Lung (tissue), 12 donors: Measurements from ENCODE around the gene GAK. TPM values are rescaled to one million over a fixed set of nuclear protein-coding genes. Genes with fewer than 3 reads are reported as not detected.

Experiments used
- ATAC-seq: fragments of 200-7000 bp; cut with Tn5 transposase; one replicate; pipeline ENCODE4 v1.9.1; 2020; ENCODE audit warnings: moderate number of reproducible peaks; ENCODE audit not compliant: insufficient read depth, low FRiP score
- DNase-seq, 3 donors: peaks; one replicate each; pipeline ENCODE4 v3.0.0-alpha.2; 2013 to 2017
- H3K27ac ChIP-seq, 2 donors: one replicate each; pipeline ENCODE4 v1.5.1; 2013; ENCODE audit warnings: mild to moderate bottlenecking in 2 of 2, moderate library complexity in 2 of 2, control low read depth in 1 of 2, inconsistent platforms in 1 of 2, low read depth in 1 of 2, low read length in 1 of 2
- H3K27me3 ChIP-seq, 3 donors: one replicate each; pipeline ENCODE4 v1.5.1; 2013; ENCODE audit warnings: low read length in 2 of 3; ENCODE audit not compliant: control insufficient read depth in 3 of 3, insufficient read depth in 3 of 3
- H3K36me3 ChIP-seq, 4 donors: one replicate each; pipeline ENCODE4 v1.5.1; 2013; ENCODE audit warnings: low read length in 4 of 4, mild to moderate bottlenecking in 1 of 4, moderate library complexity in 1 of 4; ENCODE audit not compliant: control insufficient read depth in 4 of 4, insufficient read depth in 4 of 4
- H3K4me1 ChIP-seq, 5 donors: one replicate each; pipeline ENCODE4 v1.5.1; 2013; ENCODE audit warnings: low read length in 5 of 5, mild to moderate bottlenecking in 2 of 5, moderate library complexity in 1 of 5; ENCODE audit not compliant: control insufficient read depth in 5 of 5, insufficient read depth in 5 of 5
- H3K4me3 ChIP-seq: one replicate; pipeline ENCODE4 v1.5.1; 2013; ENCODE audit warnings: mild to moderate bottlenecking, control low read depth, moderate library complexity
- H3K9ac ChIP-seq, 2 donors: one replicate each; pipeline ENCODE4 v1.5.1; 2013; ENCODE audit warnings: low read length in 2 of 2, control low read depth in 1 of 2; ENCODE audit not compliant: insufficient read depth in 1 of 2
- H3K9me3 ChIP-seq, 4 donors: one replicate each; pipeline ENCODE4 v1.5.1; 2013; ENCODE audit warnings: low read length in 3 of 4, mild to moderate bottlenecking in 1 of 4, moderate library complexity in 1 of 4; ENCODE audit not compliant: control insufficient read depth in 4 of 4, insufficient read depth in 3 of 4
- WGBS, 2 donors: extraction: QIAGEN DNeasy Blood & Tissue Kit; methylation state at CpG; one replicate each; pipeline ENCODE4 v1.1.7; 2013; 5-methylcytosine and 5-hydroxymethylcytosine counted together
- polyA plus RNA-seq, 2 donors: library from polyadenylated mRNA; stranded (reverse); fragments of 200-250 nt; gene quantifications; one replicate each; pipeline ENCODE4 v1.2.1, GENCODE V29; 2013
- total RNA-seq, 2 donors: library from RNA; depleted of rRNA in 1 of 2; stranded (reverse); fragments of >200 nt in 1 of 2; gene quantifications; one replicate each; pipeline ENCODE4 v1.2.1, GENCODE V29; 2014 to 2021
- TF ChIP-seq, protein P1 (sequence below): IDR thresholded peaks from 2 replicates; pipeline ENCODE4 v1.5.1; 2012; ENCODE audit warnings: mild to moderate bottlenecking; ENCODE audit errors: control extremely low read depth, extremely low read depth
- donor health status: control.
- donor health status: control.
- donor health status: Bipolar disorder and iron deficiency.
- donor health status: healthy.
- donor health status: DM: yes; HTN: yes; CAD: no.

Gene GAK
- total and polyA plus RNA-seq, 4 donors = 101 to 178 (median 137) TPM

GRCh38 chr4:819401-820229, 112.5 kb downstream of the GAK start:
- Histone ChIP-seq H3K4me3 (no peak overlapping the region), H3K9ac (no peak overlapping the region), H3K9me3 (peaks cover 0 to 11% (median 0%) of the 10 kb centered on the region in 4 donors), H3K27ac (no peak overlapping the region), H3K4me1 (no peaks in the 10 kb centered on the region), H3K27me3 (peaks cover 0 to 41% (median 20%) of the 10 kb centered on the region in 3 donors), H3K36me3 (no peaks in the 10 kb centered on the region)
- 71 to 80% methylated on average over 20 of the region's 20 CpGs for WGBS, 2 donors
- ATAC-seq (no peak), DNase-seq (no peak)
- TF ChIP-seq, protein P1, sequence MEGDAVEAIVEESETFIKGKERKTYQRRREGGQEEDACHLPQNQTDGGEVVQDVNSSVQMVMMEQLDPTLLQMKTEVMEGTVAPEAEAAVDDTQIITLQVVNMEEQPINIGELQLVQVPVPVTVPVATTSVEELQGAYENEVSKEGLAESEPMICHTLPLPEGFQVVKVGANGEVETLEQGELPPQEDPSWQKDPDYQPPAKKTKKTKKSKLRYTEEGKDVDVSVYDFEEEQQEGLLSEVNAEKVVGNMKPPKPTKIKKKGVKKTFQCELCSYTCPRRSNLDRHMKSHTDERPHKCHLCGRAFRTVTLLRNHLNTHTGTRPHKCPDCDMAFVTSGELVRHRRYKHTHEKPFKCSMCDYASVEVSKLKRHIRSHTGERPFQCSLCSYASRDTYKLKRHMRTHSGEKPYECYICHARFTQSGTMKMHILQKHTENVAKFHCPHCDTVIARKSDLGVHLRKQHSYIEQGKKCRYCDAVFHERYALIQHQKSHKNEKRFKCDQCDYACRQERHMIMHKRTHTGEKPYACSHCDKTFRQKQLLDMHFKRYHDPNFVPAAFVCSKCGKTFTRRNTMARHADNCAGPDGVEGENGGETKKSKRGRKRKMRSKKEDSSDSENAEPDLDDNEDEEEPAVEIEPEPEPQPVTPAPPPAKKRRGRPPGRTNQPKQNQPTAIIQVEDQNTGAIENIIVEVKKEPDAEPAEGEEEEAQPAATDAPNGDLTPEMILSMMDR = no peak

DNA sequence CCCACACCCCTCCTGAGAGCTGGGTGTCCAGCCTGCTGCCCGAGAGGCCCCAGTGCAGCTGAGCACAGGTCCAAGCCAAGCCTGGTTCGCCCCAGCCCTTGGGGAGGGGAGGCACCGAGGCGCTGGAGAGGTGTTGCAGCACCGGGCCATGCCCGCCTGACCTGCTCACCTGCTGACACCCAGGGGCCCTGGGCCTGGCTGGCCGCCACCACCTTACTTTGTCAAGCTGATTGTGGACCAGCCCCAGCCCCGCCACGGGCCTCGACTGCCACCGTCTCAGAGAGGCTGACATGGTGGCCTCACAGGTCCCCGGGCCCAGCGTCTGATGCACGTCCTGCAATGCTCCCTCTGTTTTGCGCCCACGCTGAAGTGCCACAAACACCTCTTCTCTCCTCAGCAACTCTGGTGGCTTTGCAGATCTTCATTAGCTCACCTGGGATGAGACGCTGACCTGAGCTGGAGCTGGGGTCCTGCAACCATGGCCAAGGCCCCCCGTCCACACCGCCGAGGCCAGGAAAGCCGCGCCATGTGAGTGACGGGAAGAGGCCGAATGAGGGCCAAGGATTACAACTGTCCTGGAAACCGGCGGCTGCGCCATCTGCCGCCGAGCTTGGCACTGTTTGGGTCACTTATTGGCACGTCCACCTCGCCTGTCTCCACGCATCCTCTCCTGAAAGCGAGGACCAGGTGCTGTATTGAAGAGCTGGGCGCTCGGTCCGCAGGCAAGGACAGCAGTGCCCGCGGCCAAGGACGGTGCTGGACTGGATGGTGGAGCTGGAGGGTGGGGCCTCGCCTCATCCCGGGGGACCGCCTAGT, 113.8 kb downstream of the GAK start:
- WGBS, 2 donors = 86 to 87% methylated on average over 42 of the region's 42 CpGs
- Histone ChIP-seq H3K4me1 (no peaks in the 10 kb centered on the region), H3K27me3 (peaks cover 0 to 31% (median 13%) of the 10 kb centered on the region in 3 donors), H3K9ac (no peak overlapping the region), H3K36me3 (no peaks in the 10 kb centered on the region), H3K27ac (no peak overlapping the region), H3K4me3 (no peak overlapping the region), H3K9me3 (peaks cover 0 to 11% (median 0%) of the 10 kb centered on the region in 4 donors)
- DNase-seq = no peak
- no peak for ATAC-seq
- TF ChIP-seq, protein P1 = no peak

DNA sequence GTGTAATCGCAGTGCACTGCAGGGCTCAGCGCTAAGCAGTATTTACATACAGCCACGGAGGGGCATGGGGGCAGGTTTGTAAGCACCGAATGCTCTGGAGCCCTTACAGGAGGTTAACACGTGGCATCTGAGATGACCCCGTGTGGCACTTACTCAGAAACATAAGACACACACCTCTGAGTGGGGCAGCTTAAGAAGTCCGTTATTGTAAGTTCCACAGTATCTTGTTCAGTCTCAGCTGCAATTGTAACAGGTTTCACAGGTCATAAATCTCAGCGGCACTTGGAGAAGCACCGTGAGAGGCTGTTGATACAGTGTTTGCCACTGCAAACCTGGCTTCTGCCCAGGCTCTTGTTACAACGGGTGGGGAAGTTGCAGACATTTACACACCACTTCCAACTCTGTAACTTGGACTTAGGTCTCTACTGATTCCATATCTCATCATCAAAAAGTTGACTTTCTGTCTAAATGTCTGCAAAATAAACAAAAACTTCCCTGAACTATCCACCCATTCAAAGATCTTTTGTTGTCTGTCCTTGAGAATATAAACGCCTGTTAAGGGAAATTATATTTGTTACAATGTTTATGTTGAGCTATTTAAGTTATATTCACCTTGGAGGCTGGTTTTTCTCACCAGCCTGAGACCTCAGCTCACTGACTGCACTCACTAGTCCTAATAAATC, 116.5 kb downstream of the GAK start:
- 18 to 28% methylated on average over 11 of the region's 11 CpGs for WGBS, 2 donors
- peaks cover 0 to 24% (median 8%) of the 10 kb centered on the region in 3 donors for H3K27me3 ChIP-seq
- DNase-seq = peak; percentile 33 to 70 (median 51)

More for the DNA sequence above, 116.5 kb downstream of the GAK start:
- Histone ChIP-seq H3K4me1 (no peaks in the 10 kb centered on the region), H3K36me3 (no peaks in the 10 kb centered on the region), H3K9me3 (peaks cover 0 to 6% (median 0%) of the 10 kb centered on the region in 4 donors), H3K9ac (no peak overlapping the region), H3K27ac (no peak overlapping the region), H3K4me3 (no peak overlapping the region)
- TF ChIP-seq, protein P1 = no peak
- no peak for ATAC-seq
